ENCODE measurements around the gene PTCD2.
A peak's percentile ranks its signal among the peaks of the same experiment; 100 is the strongest.
"Not testable (repeated sequence)": the region's sequence is repeated elsewhere in the genome, so short reads cannot be mapped to it uniquely, and the experiment has no call there.

The PTCD2 gene

DNA sequence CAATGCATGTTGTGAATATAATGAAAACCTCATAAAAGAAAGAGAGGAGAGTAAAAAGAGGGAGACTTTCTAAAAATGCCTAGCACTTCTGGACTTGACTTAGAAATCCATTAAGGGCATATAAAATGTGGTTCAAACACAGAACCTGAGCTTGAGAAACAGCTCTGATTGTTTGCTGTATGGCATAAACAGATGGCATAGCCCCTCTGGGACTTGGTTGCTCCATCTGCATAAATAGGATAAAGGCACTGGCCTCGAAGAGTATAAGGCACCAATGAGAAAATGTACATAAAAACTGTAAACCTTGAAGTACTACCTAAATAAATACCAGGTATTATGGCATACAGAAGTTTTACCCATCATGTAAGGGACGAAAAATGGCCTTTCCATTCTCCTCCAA lies 23.9 kb upstream of the PTCD2 start:
- DNase-seq (ENCODE audit: low read depth in 2 of 2, low spot score in 1 of 2), result no peak

DNA sequence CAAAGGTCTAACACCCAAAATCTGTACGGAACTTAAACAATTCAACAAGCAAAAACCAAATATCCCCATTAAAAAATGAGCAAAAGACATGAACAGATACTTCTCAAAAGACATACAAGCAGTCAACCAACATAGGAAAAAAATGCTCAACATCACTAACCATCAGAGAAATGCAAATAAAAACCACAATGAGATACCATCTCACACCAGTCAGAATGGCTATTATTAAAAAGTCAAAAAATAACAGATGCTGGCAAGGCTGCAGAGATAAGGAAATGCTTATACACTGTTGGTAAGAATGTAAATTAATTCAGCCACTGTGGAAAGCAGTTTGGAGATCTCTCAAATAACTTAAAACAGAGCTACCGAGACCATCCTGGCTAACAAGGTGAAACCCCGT lies 22.0 kb upstream of the PTCD2 start:
- DNase-seq (ENCODE audit: low read depth in 2 of 2, low spot score in 1 of 2), result not testable (repeated sequence)

DNA sequence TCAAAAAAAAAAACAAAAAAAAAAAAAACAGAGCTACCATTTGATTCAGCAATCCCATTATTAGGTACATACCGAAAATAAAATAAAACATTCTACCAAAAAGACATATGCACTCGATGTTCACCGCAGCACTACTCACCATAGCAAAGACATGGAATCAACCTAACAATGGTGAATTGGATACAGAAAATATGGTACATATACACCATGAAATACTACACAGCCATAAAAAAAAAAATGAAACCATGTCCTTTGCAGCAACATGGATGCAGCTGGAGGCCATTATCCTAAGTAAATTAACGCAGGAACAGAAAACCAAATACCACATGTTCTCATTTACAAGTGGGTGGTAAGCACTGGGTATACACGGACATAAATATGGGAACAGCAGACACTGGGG lies 21.5 kb upstream of the PTCD2 start:
- DNase-seq (ENCODE audit: low read depth in 2 of 2, low spot score in 1 of 2), result no peak

DNA sequence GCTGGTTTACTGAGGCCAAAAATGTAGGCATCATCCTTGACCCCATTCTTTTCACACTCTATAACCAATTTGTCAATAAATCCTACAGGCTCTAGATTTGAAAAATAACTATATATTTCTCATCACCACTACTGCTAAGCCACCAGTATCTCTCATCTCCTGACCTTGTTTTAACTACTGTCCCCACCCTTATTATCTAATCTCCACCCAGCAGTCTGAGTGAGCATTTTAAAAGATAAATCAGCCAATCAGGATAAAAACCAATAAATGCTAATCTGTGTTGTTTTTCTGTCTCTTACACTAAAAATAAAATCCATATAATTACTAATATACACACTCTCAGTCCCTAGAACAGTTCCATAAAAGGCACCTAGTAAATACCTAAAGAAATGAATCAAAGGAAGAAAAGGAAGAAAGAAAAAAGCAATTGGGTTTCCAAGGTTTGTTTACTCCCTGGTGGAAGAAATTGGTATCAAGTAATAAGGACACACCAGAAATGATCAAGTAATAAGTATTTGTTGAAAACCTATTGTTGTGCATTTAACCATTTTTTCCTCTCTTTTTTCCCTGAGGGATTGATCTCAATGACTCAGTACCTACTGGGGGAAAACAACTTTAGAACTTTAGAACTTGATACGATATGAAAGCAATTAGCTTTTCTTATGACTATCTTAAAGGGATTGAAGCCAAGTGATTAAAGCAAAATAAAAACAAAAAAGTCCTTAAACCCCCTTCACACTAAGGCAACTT lies 19.4 kb upstream of the PTCD2 start:
- no peak for DNase-seq (ENCODE audit: low read depth in 2 of 2, low spot score in 1 of 2)

DNA sequence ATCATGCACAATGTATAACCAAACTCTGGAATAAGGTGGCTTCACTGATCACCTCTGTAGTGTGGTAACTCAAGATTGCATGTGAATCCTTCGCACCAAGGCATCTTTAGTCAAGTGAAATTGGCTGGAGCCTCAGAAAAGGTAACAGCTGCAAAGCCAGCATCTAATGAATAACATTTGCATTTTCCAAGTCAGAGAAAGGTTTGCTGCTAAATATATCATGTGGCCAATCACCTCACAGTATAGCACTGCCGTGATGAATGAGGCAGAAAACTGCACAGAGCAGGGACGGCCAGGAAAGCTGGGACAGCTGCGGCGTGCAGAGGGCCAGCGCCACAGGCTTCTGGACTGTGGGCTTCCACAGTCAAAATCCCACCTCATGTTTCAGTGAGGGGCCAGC lies 18.6 kb upstream of the PTCD2 start:
- DNase-seq (ENCODE audit: low read depth in 2 of 2, low spot score in 1 of 2), result no peak

DNA sequence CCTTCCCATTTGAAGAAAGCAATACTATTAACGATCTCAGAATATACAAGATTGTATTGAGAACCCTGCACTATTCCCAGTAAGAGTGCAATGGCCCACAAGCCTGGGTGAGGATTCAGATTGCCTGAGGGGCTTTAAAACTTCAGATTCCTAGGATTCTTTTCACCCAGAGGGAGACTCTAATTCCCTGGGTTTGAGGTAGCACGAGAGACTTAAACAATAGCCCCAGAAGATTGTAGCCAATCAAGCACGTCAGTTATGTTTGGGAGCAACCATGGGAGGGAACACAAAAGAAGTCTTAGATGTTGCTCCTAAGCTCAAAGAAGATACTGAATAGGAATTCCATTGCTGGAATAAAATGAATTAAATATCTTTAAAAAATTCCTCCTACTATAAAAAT lies 18.0 kb upstream of the PTCD2 start:
- DNase-seq (ENCODE audit: low read depth in 2 of 2, low spot score in 1 of 2), result no peak

DNA sequence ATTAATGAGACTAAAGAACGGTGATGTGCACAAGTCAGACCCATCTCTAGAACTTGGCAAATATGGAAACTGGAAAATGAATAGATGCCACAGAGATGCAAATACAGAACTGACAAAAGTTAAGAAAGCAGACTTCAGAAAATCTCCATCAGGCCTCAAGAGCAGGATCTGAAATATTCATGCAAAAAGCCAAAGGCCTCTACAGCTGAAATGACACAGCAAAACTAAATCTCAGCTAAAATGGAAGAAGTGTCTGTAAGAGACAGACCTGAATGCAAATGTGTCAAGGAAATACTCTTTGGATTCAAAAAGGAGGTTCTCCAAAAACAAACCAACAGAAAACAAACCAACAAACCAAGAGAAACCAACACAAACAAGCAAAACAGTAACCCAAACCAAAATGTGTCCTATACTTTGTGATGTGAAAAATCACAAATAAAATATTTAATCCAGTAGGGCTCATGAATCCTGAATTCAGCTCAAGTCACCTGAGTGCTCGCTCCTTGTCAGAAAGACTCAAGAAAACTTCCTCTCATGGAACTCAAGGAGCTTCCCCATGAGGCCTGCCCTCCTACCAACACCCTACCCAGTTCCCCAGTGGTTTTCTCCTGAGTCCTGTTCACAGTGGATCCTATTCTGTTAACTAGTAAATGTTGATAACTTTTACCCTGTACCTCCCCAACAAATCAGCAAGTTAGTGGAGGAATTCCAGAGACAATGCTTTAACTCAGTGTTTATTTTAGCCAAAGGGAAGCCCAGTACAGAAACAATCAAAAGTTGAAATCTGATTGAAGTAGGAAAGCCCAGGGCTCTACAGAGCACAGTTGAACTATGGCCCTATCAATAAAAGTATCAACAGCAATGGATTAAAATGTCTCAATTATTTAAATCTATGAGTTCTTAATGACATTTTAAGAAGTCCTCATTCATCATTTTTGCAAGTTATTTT lies 14.7 kb upstream of the PTCD2 start:
- DNase-seq (ENCODE audit: low read depth in 2 of 2, low spot score in 1 of 2), result no peak

DNA sequence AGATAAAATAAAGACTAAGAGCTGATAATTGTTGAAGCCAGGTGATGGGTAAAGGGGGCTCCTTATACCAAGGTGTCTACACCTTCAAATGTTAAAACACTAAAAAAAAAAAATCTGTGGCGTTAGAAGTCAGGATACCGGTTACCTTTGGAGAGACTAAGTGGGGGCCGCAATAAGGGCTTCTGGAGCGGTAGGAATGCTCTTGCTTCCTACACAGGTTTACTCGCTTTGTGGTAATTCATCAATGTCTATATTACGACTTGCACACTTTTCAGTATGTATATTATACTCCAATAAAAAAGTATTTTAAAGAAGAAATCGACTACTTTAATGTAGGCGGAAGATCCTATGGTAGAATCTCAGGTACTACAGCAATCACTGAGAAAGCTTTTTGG lies 12.6 kb upstream of the PTCD2 start:
- DNase-seq (ENCODE audit: low read depth in 2 of 2, low spot score in 1 of 2), result no peak

DNA sequence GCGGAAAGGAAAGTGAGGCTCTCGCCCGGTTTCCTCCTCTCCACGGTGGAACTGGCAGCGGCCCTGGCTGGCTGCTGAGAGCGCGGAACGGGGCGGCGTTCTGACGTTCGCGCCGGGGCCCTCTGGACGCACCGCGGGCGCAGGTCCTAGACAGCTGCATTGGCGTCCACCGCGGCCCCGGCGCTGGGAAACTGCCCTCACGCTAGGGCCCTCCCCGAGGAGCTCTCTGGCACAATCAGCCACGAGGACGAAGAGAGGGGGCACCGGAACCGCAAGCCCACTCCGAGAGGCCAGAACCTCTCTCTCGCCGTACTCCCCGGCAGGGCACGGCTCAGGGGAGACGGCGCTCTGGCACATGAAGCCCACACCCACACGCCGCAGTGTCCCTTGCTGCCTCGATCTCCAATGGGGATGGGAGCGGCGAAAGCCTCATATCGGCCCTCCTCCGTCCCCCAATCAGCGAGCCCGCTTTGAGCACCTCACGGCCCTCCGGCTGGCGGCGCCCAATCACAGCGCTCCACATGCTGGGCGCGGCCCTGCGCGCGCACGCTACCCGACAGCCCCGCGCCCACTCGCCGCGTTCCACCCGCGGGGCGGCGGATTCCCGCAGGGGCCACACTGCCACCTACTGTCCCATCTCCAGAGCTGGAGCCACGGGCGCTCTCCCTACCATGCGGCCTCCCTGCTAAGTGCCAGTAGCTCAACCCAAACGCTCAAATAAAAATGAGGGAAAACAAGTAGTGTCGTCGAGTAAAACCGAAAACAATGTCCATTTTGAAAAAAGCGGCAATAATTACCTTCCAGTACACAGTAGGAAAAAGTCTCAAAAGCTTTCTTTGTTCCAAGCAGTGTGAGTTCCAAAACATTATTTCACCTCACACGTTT lies 12.0 kb upstream of the PTCD2 start:
- DNase-seq (ENCODE audit: low read depth in 2 of 2, low spot score in 1 of 2), result peak; percentile 85 to 92

DNA sequence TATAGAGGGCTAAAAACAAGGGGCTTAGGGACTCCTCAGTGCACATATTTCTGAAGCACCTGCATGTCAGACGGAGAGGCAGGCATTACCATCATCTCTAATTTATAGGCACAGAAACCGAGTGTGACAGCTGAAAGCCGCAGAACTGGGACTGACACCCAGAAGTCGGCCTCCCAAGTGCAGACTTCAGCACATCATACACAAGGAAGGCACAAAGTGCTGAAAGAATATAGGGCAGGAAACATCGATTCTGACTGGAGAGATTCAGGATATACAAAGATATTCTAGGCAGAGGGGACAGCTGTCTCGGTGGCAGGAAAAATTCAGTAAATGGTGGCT lies 11.4 kb upstream of the PTCD2 start:
- no peak for DNase-seq (ENCODE audit: low read depth in 2 of 2, low spot score in 1 of 2)

DNA sequence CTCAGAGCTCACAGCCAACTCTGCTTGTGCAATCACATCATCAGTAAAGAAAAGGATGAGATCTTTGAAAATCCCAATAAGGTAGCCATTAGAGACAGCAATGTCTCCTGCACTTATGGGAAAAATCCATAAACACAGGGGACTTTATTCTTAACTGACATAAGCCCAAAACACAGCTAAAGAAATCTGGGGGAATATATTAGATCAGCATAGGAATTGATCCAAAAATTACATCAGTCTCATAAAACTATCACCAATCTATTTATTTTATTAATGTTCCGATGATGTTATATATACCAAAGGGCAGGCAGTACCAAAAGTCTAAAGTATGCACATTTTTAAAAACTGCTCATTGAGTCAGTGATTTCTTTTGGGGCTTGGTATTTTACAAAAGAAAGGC lies 7.0 kb upstream of the PTCD2 start:
- DNase-seq (ENCODE audit: low read depth in 2 of 2, low spot score in 1 of 2), result no peak

DNA sequence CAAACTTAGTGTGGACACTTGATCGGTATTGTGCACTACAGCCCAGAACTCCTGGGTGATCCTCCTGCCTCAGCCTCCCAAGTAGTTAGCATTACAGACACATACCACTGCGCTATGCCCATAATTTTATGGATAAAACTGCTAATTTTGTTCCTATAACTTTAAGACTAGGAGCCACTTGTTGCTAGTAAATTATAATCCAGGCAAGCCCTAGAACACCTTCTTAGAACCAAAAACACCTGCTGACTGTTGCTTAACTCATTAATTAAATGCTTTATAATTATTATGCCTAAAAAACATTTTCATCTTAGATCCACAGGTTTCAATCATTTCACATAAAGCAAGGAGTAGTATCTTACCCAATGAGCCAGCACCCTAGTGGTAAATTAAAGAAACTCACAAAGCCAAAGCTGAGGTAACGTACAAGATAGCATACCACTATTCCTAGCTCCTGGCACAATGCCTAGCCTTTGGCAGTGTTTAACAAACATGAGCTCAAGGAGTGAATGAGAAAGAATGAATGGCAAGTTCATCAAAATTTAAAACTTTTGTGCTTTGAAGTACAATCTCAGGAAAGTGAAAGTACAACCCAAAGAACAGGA lies 5.5 kb upstream of the PTCD2 start:
- no peak for DNase-seq (ENCODE audit: low read depth in 2 of 2, low spot score in 1 of 2)

DNA sequence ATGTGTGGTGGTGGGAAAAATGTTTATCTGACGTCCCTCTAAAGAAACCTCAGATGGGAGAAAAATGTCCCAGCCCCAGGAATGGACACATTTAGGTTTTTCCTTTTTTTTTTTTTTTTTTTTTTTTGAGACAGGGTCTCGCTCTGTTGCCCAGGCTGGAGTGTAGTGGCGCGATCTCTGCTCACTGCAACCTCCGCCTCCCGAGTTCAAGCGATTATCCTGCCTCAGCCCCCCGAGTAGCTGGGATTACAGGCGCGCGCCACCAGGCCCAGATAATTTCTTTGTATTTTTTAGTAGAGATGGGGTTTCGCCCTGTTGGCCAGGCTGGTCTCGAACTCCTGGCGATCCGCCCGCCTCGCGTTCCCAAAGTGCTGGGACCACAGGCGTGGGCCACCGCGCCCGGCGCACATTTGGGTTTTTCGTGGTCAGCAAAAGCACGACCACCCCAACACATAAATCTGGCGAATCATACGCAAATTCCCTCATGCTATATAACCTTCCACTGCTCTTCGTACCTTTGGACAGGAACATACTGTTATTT lies 668 bp upstream of the PTCD2 start:
- DNase-seq (ENCODE audit: low read depth in 2 of 2, low spot score in 1 of 2), result not testable (repeated sequence)

DNA sequence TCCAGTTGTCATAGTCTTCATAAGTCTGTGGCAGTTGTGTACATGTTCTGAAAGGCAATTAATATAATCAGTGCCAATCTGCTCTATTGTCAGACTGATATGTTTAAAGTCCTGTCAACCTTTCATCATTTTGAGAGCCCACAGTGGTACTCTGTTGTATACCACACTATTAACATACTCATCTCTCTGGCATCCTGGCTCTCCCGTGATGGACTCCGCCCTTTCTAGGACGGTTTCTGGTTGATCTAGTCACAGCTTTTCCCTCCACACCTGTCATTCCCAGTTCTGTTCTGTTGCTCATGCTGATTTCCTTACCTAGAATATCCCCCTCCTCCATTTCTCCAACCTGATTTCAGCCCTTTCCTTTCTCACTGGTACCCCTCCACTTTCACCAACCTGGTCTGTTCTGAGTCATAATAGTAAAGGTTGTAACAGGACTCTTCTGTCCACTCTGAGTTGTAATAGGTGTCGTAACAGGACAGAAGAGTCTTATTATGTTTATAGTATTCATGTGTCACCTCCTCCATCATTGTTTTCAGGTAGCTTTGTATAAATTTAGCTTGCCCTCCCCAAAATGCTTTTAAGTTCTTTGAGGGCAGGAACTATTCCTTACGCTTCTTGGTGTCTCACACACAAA lies 4.1 kb downstream of the PTCD2 start:
- DNase-seq (ENCODE audit: low read depth in 2 of 2, low spot score in 1 of 2), result no peak

DNA sequence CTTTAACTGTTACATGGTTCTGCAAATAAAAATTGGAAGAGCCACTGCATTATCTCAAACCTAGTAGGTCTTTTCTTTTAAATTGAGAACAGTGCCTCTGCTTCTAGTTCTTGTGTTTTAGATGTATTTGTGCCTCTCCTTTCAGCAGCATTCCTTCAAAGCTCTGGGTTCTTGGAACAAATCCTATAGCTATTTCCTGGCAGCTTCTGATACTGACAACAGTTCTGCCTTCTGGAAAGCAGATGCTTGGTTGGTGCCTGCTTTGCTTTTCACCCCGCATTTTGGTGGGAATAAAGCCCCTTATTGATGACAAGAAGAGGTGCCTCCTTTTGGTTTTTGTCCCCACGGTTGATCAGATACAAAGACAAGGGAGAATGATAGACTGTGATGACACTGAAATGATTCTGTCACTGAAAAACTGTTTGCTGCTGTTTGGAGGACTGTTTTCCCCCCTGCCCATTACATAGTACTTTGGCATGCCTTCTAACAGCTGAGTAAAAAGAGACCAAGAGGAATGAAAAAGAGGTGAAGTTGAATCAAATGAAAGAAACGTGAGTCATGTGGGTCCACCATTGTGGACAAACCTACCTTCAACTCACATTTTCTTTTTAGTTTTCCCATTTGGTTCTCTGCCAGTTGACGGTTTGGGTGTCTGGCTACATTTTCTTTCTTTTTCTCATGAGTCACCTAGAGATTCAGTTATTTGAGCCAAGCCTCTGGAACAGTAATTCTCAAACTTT lies 5.6 kb downstream of the PTCD2 start:
- no peak for DNase-seq (ENCODE audit: low read depth in 2 of 2, low spot score in 1 of 2)

DNA sequence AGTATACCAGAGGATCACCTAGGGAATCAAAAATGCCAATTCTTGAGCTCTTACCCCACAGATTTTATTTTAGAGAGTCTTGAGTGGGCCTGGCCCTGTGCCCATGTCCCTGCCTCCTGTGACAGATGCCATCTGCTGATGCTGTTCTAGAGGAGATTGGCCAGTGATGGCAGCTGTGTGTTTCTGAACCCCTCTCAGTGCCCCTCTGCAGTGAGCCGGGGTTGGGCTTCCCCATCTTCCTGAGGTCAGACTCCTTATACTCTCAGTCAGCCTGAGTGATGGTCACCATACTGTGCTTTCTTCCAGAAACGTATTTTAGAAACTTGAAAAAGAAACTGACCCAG lies 6.1 kb downstream of the PTCD2 start:
- no peak for DNase-seq (ENCODE audit: low read depth in 2 of 2, low spot score in 1 of 2)

DNA sequence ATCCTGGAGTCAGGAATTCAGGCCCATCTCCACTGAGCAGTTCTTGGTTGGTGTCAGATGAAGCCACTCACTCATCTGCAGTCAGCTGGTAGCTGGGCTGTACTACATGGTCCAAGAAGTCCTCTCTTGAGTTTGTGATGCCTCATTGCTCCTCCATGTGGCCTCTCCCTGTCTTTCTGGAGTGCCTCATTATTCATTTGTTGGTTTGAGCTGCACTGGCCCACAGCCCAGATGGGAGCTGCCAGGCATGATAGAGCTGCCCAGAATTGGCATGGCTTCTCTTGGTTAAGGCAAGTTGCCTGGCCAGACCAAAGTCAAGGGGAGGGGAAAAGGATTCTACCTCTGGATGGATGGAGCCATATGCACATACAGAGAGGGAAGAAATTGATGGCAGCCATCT lies 8.0 kb downstream of the PTCD2 start:
- DNase-seq (ENCODE audit: low read depth in 2 of 2, low spot score in 1 of 2), result no peak

DNA sequence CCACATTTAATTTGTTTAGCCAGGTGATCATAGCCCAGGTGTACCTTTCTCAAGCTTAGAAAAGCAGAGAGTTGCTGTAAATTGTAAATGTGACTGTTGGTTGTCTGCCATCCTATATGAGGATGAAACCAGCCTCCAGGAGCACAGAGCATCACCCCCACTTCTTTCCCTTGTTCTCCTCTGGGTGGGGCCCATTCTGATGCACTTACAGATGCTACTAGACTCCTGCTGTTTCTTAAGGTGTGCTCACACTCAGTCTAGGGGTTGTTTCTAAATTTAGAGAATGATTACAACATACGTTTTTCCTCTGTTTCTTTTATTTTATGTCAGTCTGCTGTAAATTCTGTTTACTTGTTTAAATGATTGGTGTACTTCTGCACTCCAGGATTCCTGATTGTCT lies 10.5 kb downstream of the PTCD2 start:
- no peak for DNase-seq (ENCODE audit: low read depth in 2 of 2, low spot score in 1 of 2)

DNA sequence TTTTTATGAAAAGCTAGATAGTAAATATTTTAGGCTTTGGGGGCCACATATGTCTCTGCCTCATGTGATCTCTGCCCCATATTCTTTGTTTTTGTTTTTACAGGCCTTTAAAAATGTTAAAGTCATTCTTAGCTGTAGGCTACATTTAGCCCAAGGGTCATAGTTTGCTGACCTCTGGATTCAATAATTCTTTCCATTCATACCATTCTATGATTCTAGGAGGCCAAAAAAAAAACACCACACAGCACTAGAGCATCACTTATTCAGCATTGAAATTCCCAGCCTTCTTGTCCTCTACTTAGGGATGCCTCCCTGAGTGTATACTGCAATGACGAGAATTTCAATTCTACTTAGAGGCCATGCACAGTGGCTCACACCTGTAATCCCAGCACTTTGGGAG lies 17.0 kb downstream of the PTCD2 start:
- DNase-seq (ENCODE audit: low read depth in 2 of 2, low spot score in 1 of 2), result no peak

DNA sequence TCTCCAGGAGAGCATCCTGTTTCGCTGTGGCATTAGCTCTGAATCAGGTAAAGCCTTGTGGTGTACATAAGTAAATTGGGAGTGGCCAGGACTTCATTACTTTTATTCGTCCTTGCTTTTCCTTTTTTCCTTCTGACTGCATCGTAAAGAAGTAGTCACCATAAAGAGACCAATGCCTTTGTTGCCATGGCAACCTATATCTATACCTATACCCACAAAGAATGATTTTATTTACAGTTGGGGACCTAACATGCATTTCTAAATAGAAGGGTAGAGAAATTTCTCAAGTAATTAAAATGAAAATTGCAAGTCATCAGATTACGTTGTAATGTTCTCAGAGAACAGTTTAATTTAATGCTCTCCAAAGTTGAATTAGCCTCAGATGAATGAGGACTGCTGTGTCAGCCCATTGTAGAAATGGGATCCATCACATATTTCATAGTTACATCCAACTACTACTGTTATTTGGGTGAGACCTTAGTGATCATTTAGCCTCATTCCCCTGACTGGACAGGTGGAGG lies 18.6 kb downstream of the PTCD2 start:
- DNase-seq (ENCODE audit: low read depth in 2 of 2, low spot score in 1 of 2), result no peak

All from stimulated activated CD8-positive, alpha-beta memory T cell treated with anti-CD3 and anti-CD28 coated beads, Interleukin-4, amount 100 ng/mL, for 4 hours (primary cell).